Fibroblast of pulmonary artery (primary cell): ENCODE results near the gene MBD3.

Experiments used
- DNase-seq: peaks from one replicate; pipeline ENCODE4 v3.0.0-alpha.2; 2010; ENCODE audit warnings: low read depth
- H3K4me3 ChIP-seq: replicated peaks from 2 replicates; pipeline ENCODE4 v1.5.1; 2011; ENCODE audit warnings: low read depth, mild to moderate bottlenecking, control low read depth, low read length, moderate library complexity
- CTCF ChIP-seq: IDR thresholded peaks from 2 replicates; pipeline ENCODE4 v1.5.1; 2011; ENCODE audit warnings: mild to moderate bottlenecking, control low read depth, low read length, inconsistent platforms; ENCODE audit errors: missing control alignments

Gene MBD3

GRCh38 chr19:1560286-1560882, 32.3 kb downstream of the MBD3 start:
- TF ChIP-seq CTCF = no peak

GRCh38 chr19:1558552-1558951, 34.1 kb downstream of the MBD3 start:
- no peak for DNase-seq
- no peak overlapping the region for H3K4me3 ChIP-seq
- no peak for TF ChIP-seq CTCF

More at GRCh38 chr19:1560286-1560882, 32.3 kb downstream of the MBD3 start:
- DNase-seq = no peak
- no peak overlapping the region for H3K4me3 ChIP-seq

GRCh38 chr19:1556390-1557070, 36.1 kb downstream of the MBD3 start:
- DNase-seq = no peak
- H3K4me3 ChIP-seq = no peak overlapping the region
- TF ChIP-seq CTCF = no peak

GRCh38 chr19:1555487-1556389, 36.9 kb downstream of the MBD3 start:
- H3K4me3 ChIP-seq = no peak overlapping the region
- DNase-seq = no peak
- no peak for TF ChIP-seq CTCF

GRCh38 chr19:1554968-1555367, 37.7 kb downstream of the MBD3 start:
- H3K4me3 ChIP-seq = no peak overlapping the region
- no peak for DNase-seq
- TF ChIP-seq CTCF = no peak

GRCh38 chr19:1553415-1553814, 39.2 kb downstream of the MBD3 start:
- no peak for TF ChIP-seq CTCF
- H3K4me3 ChIP-seq = no peak overlapping the region
- no peak for DNase-seq
